HG02588 (cell line): ENCODE measurements around the gene EBLN1.
A peak's percentile ranks its signal among the peaks of the same experiment; 100 is the strongest.
"Not testable (repeated sequence)": the region's sequence is repeated elsewhere in the genome, so short reads cannot be mapped to it uniquely, and the experiment has no call there.

Experiments used
- ATAC-seq: cut with Tn5 transposase; IDR thresholded peaks from one replicate; pipeline ENCODE4 v1.9.1; 2021; ENCODE audit warnings: mild to moderate bottlenecking, moderate library complexity; ENCODE audit not compliant: unreplicated experiment

Gene EBLN1

GRCh38 chr10:22228943-22229801 lies 11.4 kb upstream of the EBLN1 start:
- peak; percentile 78 for ATAC-seq

- no peak for ATAC-seq
Measured at GRCh38 chr10:22228167-22228938, 10.5 kb upstream of the EBLN1 start.

GRCh38 chr10:22226599-22226998 lies 8.8 kb upstream of the EBLN1 start:
- ATAC-seq: no peak

- no peak for ATAC-seq
Measured at GRCh38 chr10:22222236-22223190, 4.7 kb upstream of the EBLN1 start.

GRCh38 chr10:22219308-22219707 lies 1.5 kb upstream of the EBLN1 start:
- peak; percentile 44 for ATAC-seq

- no peak for ATAC-seq
Measured at GRCh38 chr10:22218448-22218847, 633 bp upstream of the EBLN1 start.

GRCh38 chr10:22217084-22217483 lies 731 bp downstream of the EBLN1 start:
- not testable (repeated sequence) for ATAC-seq

- ATAC-seq: no peak
Measured at GRCh38 chr10:22210267-22210666, 7.5 kb downstream of the EBLN1 start.

GRCh38 chr10:22193945-22194344 lies 23.9 kb downstream of the EBLN1 start:
- ATAC-seq: no peak

GRCh38 chr10:22185586-22185985 lies 32.2 kb downstream of the EBLN1 start:
- ATAC-seq: no peak

GRCh38 chr10:22183771-22184461 lies 33.9 kb downstream of the EBLN1 start:
- ATAC-seq: no peak

GRCh38 chr10:22180724-22181123 lies 37.1 kb downstream of the EBLN1 start:
- no peak for ATAC-seq

GRCh38 chr10:22174442-22174841 lies 43.4 kb downstream of the EBLN1 start:
- ATAC-seq: no peak

GRCh38 chr10:22171131-22171530 lies 46.7 kb downstream of the EBLN1 start:
- no peak for ATAC-seq

- no peak for ATAC-seq
Measured at GRCh38 chr10:22170582-22170981, 47.2 kb downstream of the EBLN1 start.

- ATAC-seq: no peak
Measured at GRCh38 chr10:22159979-22160378, 57.8 kb downstream of the EBLN1 start.

GRCh38 chr10:22159180-22159579 lies 58.6 kb downstream of the EBLN1 start:
- ATAC-seq: no peak
